Measurements from ENCODE around the gene EVI5L.
A peak's percentile ranks its signal among the peaks of the same experiment; 100 is the strongest.

The EVI5L gene

GRCh38 chr19:7860714-7861618 lies 30.9 kb downstream of the EVI5L start:
- peak; percentile 74 for DNase-seq (ENCODE audit: low spot score)

DNA sequence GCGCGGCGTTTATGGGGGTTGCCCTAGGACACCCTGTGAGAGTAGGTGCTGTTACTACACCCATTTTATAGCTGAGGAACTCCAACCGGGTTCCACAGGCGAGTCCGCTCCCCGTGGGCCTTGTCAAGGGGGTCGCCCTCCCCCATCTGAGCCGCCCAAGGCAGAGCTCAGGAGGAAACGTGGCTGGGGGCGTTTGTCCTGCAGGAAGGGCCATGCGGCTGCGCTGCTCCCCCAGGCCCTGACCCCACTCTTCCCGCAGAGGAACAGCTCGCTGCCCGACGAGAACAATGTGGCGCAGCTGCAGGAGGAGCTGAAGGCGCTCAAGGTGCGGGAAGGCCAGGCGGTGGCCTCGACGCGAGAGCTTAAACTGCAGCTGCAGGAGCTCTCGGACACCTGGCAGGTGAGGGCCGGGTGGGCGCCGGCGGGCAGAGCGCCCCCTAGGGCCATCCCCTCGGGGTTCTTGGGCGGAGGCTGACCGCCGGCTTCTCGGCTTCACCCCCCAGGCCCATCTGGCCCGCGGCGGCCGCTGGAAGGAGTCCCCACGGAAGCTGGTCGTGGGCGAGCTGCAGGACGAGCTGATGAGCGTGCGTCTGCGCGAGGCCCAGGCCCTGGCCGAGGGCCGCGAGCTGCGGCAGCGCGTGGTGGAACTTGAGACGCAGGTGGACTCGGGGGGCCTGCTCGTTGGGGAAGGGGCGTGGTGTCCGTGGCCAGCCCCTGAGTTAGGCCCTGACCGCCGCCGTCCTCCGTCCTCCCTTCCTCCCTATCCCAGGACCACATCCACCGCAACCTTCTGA lies 31.8 kb downstream of the EVI5L start:
- DNase-seq (ENCODE audit: low spot score) = no peak

DNA sequence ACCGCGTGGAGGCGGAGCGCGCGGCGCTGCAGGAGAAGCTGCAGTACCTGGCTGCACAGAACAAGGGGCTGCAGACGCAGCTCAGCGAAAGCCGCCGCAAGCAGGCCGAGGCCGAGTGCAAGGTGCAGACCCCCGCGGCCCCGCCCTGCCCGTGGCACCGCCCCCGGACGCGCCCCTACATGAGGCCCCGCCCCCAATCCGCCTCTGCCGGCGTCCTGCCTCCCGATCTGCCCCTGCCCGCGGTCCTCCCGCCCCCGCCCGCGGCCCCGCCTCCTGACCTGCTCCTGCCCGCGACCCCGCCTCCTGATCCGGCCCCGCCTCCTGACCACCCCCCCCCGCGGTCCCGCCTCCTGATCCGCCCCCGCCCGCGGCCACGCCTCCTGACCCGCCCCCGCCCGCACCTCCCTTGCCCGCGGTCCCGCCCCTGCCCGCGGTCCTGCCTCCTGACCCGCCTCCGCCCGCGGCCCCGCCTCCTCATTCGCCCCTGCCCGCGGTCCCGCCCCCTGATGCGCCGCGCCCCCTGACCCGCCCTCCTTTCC lies 32.5 kb downstream of the EVI5L start:
- DNase-seq (ENCODE audit: low spot score) = no peak

DNA sequence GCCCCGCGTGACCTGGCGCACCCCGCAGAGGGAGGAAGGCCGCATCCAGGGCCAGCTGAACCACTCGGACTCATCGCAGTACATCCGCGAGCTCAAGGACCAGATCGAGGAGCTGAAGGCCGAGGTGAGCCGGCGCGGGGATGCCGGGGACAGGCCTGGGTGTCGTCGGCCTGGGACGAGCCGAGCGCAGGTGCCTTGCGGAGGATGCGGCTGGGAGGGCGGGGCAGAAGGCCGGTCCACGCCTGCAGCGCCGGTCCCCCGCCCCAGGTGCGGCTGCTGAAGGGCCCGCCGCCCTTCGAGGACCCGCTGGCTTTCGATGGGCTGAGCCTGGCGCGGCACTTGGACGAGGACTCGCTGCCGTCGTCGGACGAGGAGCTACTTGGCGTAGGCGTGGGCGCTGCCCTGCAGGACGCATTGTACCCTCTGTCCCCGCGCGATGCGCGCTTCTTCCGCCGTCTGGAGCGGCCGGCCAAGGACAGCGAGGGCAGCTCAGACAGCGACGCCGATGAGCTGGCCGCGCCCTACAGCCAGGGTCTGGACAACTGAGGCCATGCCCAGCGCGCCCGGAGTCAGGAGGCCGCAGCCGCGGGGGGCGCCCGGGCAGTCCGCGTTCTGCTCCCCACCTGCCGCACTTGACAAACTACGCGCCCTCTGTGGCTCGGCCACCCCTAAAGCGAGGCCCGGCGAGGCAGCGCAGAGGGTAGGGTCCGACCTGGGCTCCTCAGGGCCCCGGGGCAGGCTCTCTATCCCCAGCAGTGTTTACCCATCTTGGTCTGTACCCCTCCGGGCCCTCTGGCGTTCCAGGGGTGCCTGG lies 33.3 kb downstream of the EVI5L start:
- DNase-seq (ENCODE audit: low spot score) = no peak

- no peak for DNase-seq (ENCODE audit: low spot score)
These were observed 34.1 kb downstream of the EVI5L start for GRCh38 chr19:7863971-7864689.

GRCh38 chr19:7864690-7865074 lies 34.7 kb downstream of the EVI5L start:
- no peak for DNase-seq (ENCODE audit: low spot score)

GRCh38 chr19:7865262-7865911 lies 35.4 kb downstream of the EVI5L start:
- no peak for DNase-seq (ENCODE audit: low spot score)

- DNase-seq (ENCODE audit: low spot score) = no peak
These were observed 36.5 kb downstream of the EVI5L start for GRCh38 chr19:7866399-7867091.

GRCh38 chr19:7867092-7867844 lies 37.2 kb downstream of the EVI5L start:
- DNase-seq (ENCODE audit: low spot score) = no peak

DNA sequence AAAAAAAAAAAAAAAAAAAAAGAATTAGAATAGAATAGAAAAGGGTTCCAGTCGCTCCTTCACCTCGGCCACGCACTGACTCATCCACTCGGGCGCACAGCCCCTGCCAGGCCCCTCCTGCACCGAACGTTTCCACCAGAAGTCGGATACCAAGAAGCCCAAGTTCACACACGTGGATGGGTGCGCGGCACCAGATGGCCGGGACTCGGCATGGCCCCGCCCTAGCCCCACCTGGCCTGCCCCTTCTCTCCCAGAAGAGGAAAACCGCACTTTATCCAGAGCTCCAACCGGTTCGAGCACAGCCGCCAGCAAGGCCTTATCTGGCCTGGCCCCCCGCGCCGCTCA lies 38.3 kb downstream of the EVI5L start:
- no peak for DNase-seq (ENCODE audit: low spot score)

- DNase-seq (ENCODE audit: low spot score) = peak; percentile 62
These were observed 38.8 kb downstream of the EVI5L start for GRCh38 chr19:7868671-7869452.

GRCh38 chr19:7869453-7869909 lies 39.5 kb downstream of the EVI5L start:
- DNase-seq (ENCODE audit: low spot score) = no peak

DNA sequence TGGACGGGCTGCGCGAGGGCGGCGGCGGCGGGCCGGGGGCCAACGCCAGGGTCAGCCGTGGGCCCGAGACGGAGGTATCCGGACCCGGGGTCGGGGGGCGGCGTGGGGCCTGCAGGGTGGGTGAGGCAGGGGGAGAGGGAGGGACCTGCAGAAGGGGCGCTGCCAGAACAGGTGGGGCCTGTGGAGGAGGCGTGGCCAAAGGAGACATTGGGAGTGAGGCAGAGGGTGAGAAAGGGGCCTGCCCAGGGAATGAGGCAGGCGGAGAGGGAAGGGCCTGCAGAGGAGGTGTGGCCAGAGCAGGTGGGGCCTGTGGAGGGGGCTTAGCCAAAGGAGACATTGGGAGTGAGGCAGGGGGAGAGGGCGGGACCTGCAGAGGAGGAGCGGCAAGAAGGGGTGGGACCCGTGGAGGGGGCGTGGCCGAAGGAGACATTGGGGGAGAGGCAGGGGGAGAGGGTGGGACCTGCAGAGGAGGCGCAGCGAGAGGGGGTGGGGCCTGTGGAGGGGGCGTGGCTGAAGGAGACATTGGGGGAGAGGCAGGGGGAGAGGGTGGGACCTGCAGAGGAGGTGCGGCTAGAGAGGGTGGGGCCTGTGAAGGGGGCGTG lies 40.0 kb downstream of the EVI5L start:
- DNase-seq (ENCODE audit: low spot score) = no peak

- no peak for DNase-seq (ENCODE audit: low spot score)
These were observed 40.8 kb downstream of the EVI5L start for GRCh38 chr19:7870571-7871436.

DNA sequence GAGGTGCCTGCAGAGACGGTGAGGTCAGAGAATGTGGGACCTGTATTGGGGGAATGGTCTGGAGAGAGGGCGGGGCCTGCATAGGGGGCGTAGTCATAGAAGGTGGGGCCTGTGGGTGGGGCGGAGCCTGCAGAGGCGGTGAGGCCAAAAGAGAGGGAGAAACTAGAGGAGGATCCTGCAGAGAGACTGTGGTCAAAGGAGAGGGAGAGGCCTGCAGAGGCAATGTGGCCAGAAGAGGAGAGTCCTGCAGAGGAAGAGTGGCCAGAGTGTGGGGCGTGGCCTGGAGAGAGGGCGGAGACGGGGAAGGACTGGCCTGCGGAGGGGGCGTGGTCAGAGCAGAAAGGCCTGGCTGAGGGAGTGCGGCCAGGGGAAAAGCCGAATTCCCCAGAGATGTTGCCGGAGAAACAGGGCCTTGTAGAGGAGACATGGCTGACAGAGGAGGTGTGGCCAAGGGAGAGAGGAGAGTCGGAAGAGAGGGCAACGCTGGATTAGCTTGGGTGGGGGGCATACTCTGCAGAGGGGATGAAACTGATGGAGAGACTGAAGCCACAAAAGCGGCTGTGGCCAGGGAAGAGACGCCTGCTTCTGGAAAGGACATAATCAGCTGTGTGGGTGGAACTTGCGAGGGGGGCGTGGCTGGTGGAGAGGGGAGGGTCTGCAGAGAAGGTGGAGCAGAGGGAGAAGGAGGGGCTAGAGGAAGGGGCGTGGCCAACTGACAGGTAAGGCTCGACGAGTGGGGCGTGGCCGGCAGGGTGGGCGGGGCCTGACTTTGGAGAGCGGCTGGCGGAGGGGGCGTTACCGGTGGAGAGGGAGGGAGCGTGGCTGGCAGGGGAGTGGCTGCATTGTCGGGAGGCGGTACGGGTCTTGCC lies 41.7 kb downstream of the EVI5L start:
- peak; percentile 80 for DNase-seq (ENCODE audit: low spot score)

All from Ammon's horn (tissue), 1 donor.